ENCODE measurements around the gene UBE2U. TPM values are rescaled to one million over a fixed set of nuclear protein-coding genes. Genes with fewer than 3 reads are reported as not detected.

Gene UBE2U
- polyA plus RNA-seq, 1 donor (not counting 4 experiments of a cell fraction or from before 2014, with no cell fraction given), result not detected

GRCh38 chr1:64182207-64182606, 21.2 kb upstream of the UBE2U start:
- no peak for TF ChIP-seq EZH2 (IDR thresholded peaks at IDR 0.05; ENCODE audit: low read length)
- TF ChIP-seq CTCF (optimal IDR thresholded peaks at IDR 0.05 in 1 of 3, IDR thresholded peaks at IDR 0.05 in 1 of 3, conservative IDR thresholded peaks at IDR 0.05 in 1 of 3; ENCODE audit: extremely low read depth in 1 of 3, insufficient read depth in 2 of 3, low read length in 3 of 3), result no peak
- H2AFZ ChIP-seq (ENCODE audit: control insufficient read depth, low read length), result no peak overlapping the region
- H3K9ac ChIP-seq (ENCODE audit: control insufficient read depth, extremely low read depth, insufficient read depth, low read length), result no peak overlapping the region
- dilution Hi-C loops (cut with MboI; ENCODE audit: extremely low pct_ligation_motif_present, low sequenced_read_pairs), result no loop called here
- H3K27me3 ChIP-seq (ENCODE audit: control insufficient read depth, extremely low read depth, insufficient read depth, low read length), result no peaks in the 10 kb centered on the region
- no peak overlapping the region for H3K4me3 ChIP-seq (ENCODE audit: control insufficient read depth in 2 of 3, extremely low read depth in 1 of 3, insufficient read depth in 2 of 3, low read depth in 1 of 3, low read length in 3 of 3)
- H3K4me2 ChIP-seq (ENCODE audit: control insufficient read depth, extremely low read depth, insufficient read depth, low read depth, low read length), result no peak overlapping the region
- no peaks in the 10 kb centered on the region for H3K9me3 ChIP-seq (ENCODE audit: control insufficient read depth, low read depth, low read length)
- no peak overlapping the region for H3K27ac ChIP-seq (ENCODE audit: control insufficient read depth, insufficient read depth, low read length)
- FAIRE-seq (no peak), DNase-seq (ENCODE audit: low read depth, low spot score) (no peak)
- H3K4me1 ChIP-seq (ENCODE audit: control insufficient read depth, extremely low read depth, insufficient read depth, low read length), result peaks cover 6% of the 10 kb centered on the region
- peaks cover 0 to 3% of the 10 kb centered on the region in 2 experiments for H3K36me3 ChIP-seq (ENCODE audit: control insufficient read depth in 2 of 2, extremely low read depth in 1 of 2, insufficient read depth in 2 of 2, low read length in 2 of 2)
- no peaks in the 10 kb centered on the region for H3K79me2 ChIP-seq (ENCODE audit: control insufficient read depth, insufficient read depth, low read length)
- H4K20me1 ChIP-seq (ENCODE audit: control insufficient read depth, extremely low read depth, insufficient read depth, low read length), result no peaks in the 10 kb centered on the region
- no peaks in the 10 kb centered on the region for H3K9me1 ChIP-seq (ENCODE audit: control insufficient read depth, extremely low read depth, insufficient read depth, low read length)

GRCh38 chr1:64183395-64184002, 19.9 kb upstream of the UBE2U start:
- Histone ChIP-seq H2AFZ (ENCODE audit: control insufficient read depth, low read length) (no peak overlapping the region), H3K36me3 (ENCODE audit: control insufficient read depth in 2 of 2, extremely low read depth in 1 of 2, insufficient read depth in 2 of 2, low read length in 2 of 2) (no peaks in the 10 kb centered on the region), H3K79me2 (ENCODE audit: control insufficient read depth, insufficient read depth, low read length) (no peaks in the 10 kb centered on the region), H3K9me1 (ENCODE audit: control insufficient read depth, extremely low read depth, insufficient read depth, low read length) (no peaks in the 10 kb centered on the region), H3K4me3 (ENCODE audit: control insufficient read depth in 2 of 3, extremely low read depth in 1 of 3, insufficient read depth in 2 of 3, low read depth in 1 of 3, low read length in 3 of 3) (no peak overlapping the region), H3K9ac (ENCODE audit: control insufficient read depth, extremely low read depth, insufficient read depth, low read length) (no peak overlapping the region), H3K9me3 (ENCODE audit: control insufficient read depth, low read depth, low read length) (no peaks in the 10 kb centered on the region), H4K20me1 (ENCODE audit: control insufficient read depth, extremely low read depth, insufficient read depth, low read length) (no peaks in the 10 kb centered on the region), H3K4me1 (ENCODE audit: control insufficient read depth, extremely low read depth, insufficient read depth, low read length) (peaks cover 6% of the 10 kb centered on the region), H3K4me2 (ENCODE audit: control insufficient read depth, extremely low read depth, insufficient read depth, low read depth, low read length) (no peak overlapping the region), H3K27ac (ENCODE audit: control insufficient read depth, insufficient read depth, low read length) (no peak overlapping the region), H3K27me3 (ENCODE audit: control insufficient read depth, extremely low read depth, insufficient read depth, low read length) (no peaks in the 10 kb centered on the region)
- TF ChIP-seq CTCF (optimal IDR thresholded peaks at IDR 0.05 in 1 of 3, IDR thresholded peaks at IDR 0.05 in 1 of 3, conservative IDR thresholded peaks at IDR 0.05 in 1 of 3; ENCODE audit: extremely low read depth in 1 of 3, insufficient read depth in 2 of 3, low read length in 3 of 3) (no peak), EZH2 (IDR thresholded peaks at IDR 0.05; ENCODE audit: low read length) (no peak)
- dilution Hi-C loops (cut with MboI; ENCODE audit: extremely low pct_ligation_motif_present, low sequenced_read_pairs), result no loop called here
- FAIRE-seq, result no peak
- DNase-seq (ENCODE audit: low read depth, low spot score), result no peak

Data from keratinocyte (primary cell).